ENCODE data around the gene VCX2.
"Not testable (repeated sequence)": the region's sequence is repeated elsewhere in the genome, so short reads cannot be mapped to it uniquely, and the experiment has no call there.

Gene VCX2

GRCh38 chrX:8139716-8140115 is 31.4 kb downstream of the VCX2 start:
- H3K27me3 ChIP-seq, result no peaks in the 10 kb centered on the region
- H3K27ac ChIP-seq, result no peak overlapping the region
- TF ChIP-seq CTCF (IDR thresholded peaks at IDR 0.05), result no peak
- no peaks in the 10 kb centered on the region for H3K4me1 ChIP-seq (ENCODE audit: control insufficient read depth in 1 of 2, insufficient read depth in 1 of 2, low read depth in 1 of 2, low read length in 1 of 2)
- H3K36me3 ChIP-seq, result no peaks in the 10 kb centered on the region
- no peaks in the 10 kb centered on the region for H3K9me3 ChIP-seq
- no peak overlapping the region for H3K4me3 ChIP-seq (ENCODE audit: low read depth in 1 of 2, low read length in 1 of 2)

- no peaks in the 10 kb centered on the region for H3K27me3 ChIP-seq
- H3K4me1 ChIP-seq (ENCODE audit: control insufficient read depth in 1 of 2, insufficient read depth in 1 of 2, low read depth in 1 of 2, low read length in 1 of 2), result no peaks in the 10 kb centered on the region
- no peaks in the 10 kb centered on the region for H3K36me3 ChIP-seq
- no peak overlapping the region for H3K4me3 ChIP-seq (ENCODE audit: low read depth in 1 of 2, low read length in 1 of 2)
- no peaks in the 10 kb centered on the region for H3K9me3 ChIP-seq
- TF ChIP-seq CTCF (IDR thresholded peaks at IDR 0.05), result no peak
- H3K27ac ChIP-seq, result no peak overlapping the region
Observed at GRCh38 chrX:8138252-8138651, 32.8 kb downstream of the VCX2 start.

GRCh38 chrX:8126648-8127047 is 44.4 kb downstream of the VCX2 start:
- no peaks in the 10 kb centered on the region for H3K36me3 ChIP-seq
- no peaks in the 10 kb centered on the region for H3K27me3 ChIP-seq
- no peak overlapping the region for H3K27ac ChIP-seq
- no peaks in the 10 kb centered on the region for H3K4me1 ChIP-seq (ENCODE audit: control insufficient read depth in 1 of 2, insufficient read depth in 1 of 2, low read depth in 1 of 2, low read length in 1 of 2)
- no peak for TF ChIP-seq CTCF (IDR thresholded peaks at IDR 0.05)
- no peaks in the 10 kb centered on the region for H3K9me3 ChIP-seq
- H3K4me3 ChIP-seq (ENCODE audit: low read depth in 1 of 2, low read length in 1 of 2), result no peak overlapping the region

GRCh38 chrX:8126092-8126491 is 45.0 kb downstream of the VCX2 start:
- Histone ChIP-seq H3K27ac (no peak overlapping the region), H3K4me1 (ENCODE audit: control insufficient read depth in 1 of 2, insufficient read depth in 1 of 2, low read depth in 1 of 2, low read length in 1 of 2) (no peaks in the 10 kb centered on the region), H3K4me3 (ENCODE audit: low read depth in 1 of 2, low read length in 1 of 2) (no peak overlapping the region), H3K36me3 (no peaks in the 10 kb centered on the region), H3K27me3 (no peaks in the 10 kb centered on the region), H3K9me3 (no peaks in the 10 kb centered on the region)
- no peak for TF ChIP-seq CTCF (IDR thresholded peaks at IDR 0.05)

GRCh38 chrX:8125566-8125965 is 45.5 kb downstream of the VCX2 start:
- no peak for TF ChIP-seq CTCF (IDR thresholded peaks at IDR 0.05)
- Histone ChIP-seq H3K27ac (no peak overlapping the region), H3K36me3 (no peaks in the 10 kb centered on the region), H3K4me1 (ENCODE audit: control insufficient read depth in 1 of 2, insufficient read depth in 1 of 2, low read depth in 1 of 2, low read length in 1 of 2) (no peaks in the 10 kb centered on the region), H3K27me3 (no peaks in the 10 kb centered on the region), H3K9me3 (no peaks in the 10 kb centered on the region), H3K4me3 (ENCODE audit: low read depth in 1 of 2, low read length in 1 of 2) (no peak overlapping the region)

- H3K9me3 ChIP-seq, result no peaks in the 10 kb centered on the region
- H3K27ac ChIP-seq, result no peak overlapping the region
- H3K4me3 ChIP-seq (ENCODE audit: low read depth in 1 of 2, low read length in 1 of 2), result no peak overlapping the region
- H3K36me3 ChIP-seq, result no peaks in the 10 kb centered on the region
- no peaks in the 10 kb centered on the region for H3K27me3 ChIP-seq
- no peak for TF ChIP-seq CTCF (IDR thresholded peaks at IDR 0.05)
- no peaks in the 10 kb centered on the region for H3K4me1 ChIP-seq (ENCODE audit: control insufficient read depth in 1 of 2, insufficient read depth in 1 of 2, low read depth in 1 of 2, low read length in 1 of 2)
Observed at GRCh38 chrX:8122538-8122937, 48.5 kb downstream of the VCX2 start.

- not testable (repeated sequence) for H3K4me1 ChIP-seq (ENCODE audit: control insufficient read depth in 1 of 2, insufficient read depth in 1 of 2, low read depth in 1 of 2, low read length in 1 of 2); H3K9me3 ChIP-seq; H3K27me3 ChIP-seq; H3K27ac ChIP-seq; H3K36me3 ChIP-seq; H3K4me3 ChIP-seq (ENCODE audit: low read depth in 1 of 2, low read length in 1 of 2)
Observed at GRCh38 chrX:8121391-8121790, 49.7 kb downstream of the VCX2 start.
